H9 (cell line): Measurements from ENCODE around the gene UVRAG. TPM values are rescaled to one million over a fixed set of nuclear protein-coding genes. Genes with fewer than 3 reads are reported as not detected.

Experiments used
- DNase-seq: peaks from one replicate; pipeline ENCODE4 v3.0.0-alpha.2; 2017
- H2AFZ ChIP-seq: one replicate; pipeline ENCODE4 v1.6.1; 2013; ENCODE audit warnings: mild to moderate bottlenecking, low read length, control low read depth, moderate library complexity
- H2AK5ac ChIP-seq: 2 replicates; pipeline ENCODE4 v1.6.1; 2013; ENCODE audit warnings: low read length, control low read depth, mixed read lengths; ENCODE audit not compliant: insufficient read length
- H2BK120ac ChIP-seq: one replicate; pipeline ENCODE4 v1.6.1; 2013; ENCODE audit warnings: low read depth, mild to moderate bottlenecking, low read length, control low read depth, inconsistent platforms; ENCODE audit not compliant: poor library complexity, severe bottlenecking
- H2BK12ac ChIP-seq: 2 replicates; pipeline ENCODE4 v1.6.1; 2013; ENCODE audit warnings: low read length, control low read depth, mixed read lengths, low read depth; ENCODE audit not compliant: insufficient read length
- H2BK15ac ChIP-seq: 2 replicates; pipeline ENCODE4 v1.6.1; 2013; ENCODE audit warnings: low read depth, low read length, control low read depth
- H2BK20ac ChIP-seq: one replicate; pipeline ENCODE4 v1.6.1; 2013; ENCODE audit warnings: low read depth, mild to moderate bottlenecking, low read length, control low read depth, inconsistent platforms; ENCODE audit not compliant: poor library complexity, severe bottlenecking
- H2BK5ac ChIP-seq: 2 replicates; pipeline ENCODE4 v1.6.1; 2013; ENCODE audit warnings: low read length, control low read depth, mixed read lengths; ENCODE audit not compliant: insufficient read length
- H3K14ac ChIP-seq: 2 replicates; pipeline ENCODE4 v1.6.1; 2013; ENCODE audit warnings: low read length, control low read depth; ENCODE audit not compliant: insufficient read depth
- H3K18ac ChIP-seq: 2 replicates; pipeline ENCODE4 v1.6.1; 2013; ENCODE audit warnings: low read depth, mild to moderate bottlenecking, mixed read lengths, low read length, control low read depth; ENCODE audit not compliant: insufficient read length
- H3K23ac ChIP-seq: 2 replicates; pipeline ENCODE4 v1.6.1; 2013; ENCODE audit warnings: low read length, control low read depth, mixed read lengths, low read depth; ENCODE audit not compliant: insufficient read length
- H3K23me2 ChIP-seq: 2 replicates; pipeline ENCODE4 v1.6.1; 2013; ENCODE audit warnings: low read depth, mild to moderate bottlenecking, mixed read lengths, low read length, control low read depth; ENCODE audit not compliant: insufficient read length, poor library complexity, severe bottlenecking
- H3K27ac ChIP-seq: 2 replicates; pipeline ENCODE4 v1.5.1; 2013; ENCODE audit warnings: low read length, control low read depth, mixed read lengths, low read depth; ENCODE audit not compliant: insufficient read length
- H3K27me3 ChIP-seq: 2 replicates; pipeline ENCODE4 v1.6.1; 2013; ENCODE audit warnings: low read length, control low read depth, inconsistent platforms; ENCODE audit not compliant: insufficient read depth
- H3K4ac ChIP-seq: 2 replicates; pipeline ENCODE4 v1.6.1; 2013; ENCODE audit warnings: low read depth, mild to moderate bottlenecking, control low read depth, inconsistent platforms, low read length, moderate library complexity
- H3K4me1 ChIP-seq: 2 replicates; pipeline ENCODE4 v1.6.1; 2013; ENCODE audit warnings: low read length, control low read depth, inconsistent platforms; ENCODE audit not compliant: insufficient read depth
- H3K4me2 ChIP-seq: 2 replicates; pipeline ENCODE4 v1.6.1; 2013; ENCODE audit warnings: low read length, control low read depth, mixed read lengths; ENCODE audit not compliant: insufficient read length, insufficient read depth
- H3K56ac ChIP-seq: 2 replicates; pipeline ENCODE4 v1.6.1; 2013; ENCODE audit warnings: low read depth, mild to moderate bottlenecking, mixed read lengths, low read length, control low read depth; ENCODE audit not compliant: insufficient read length
- H3K79me1 ChIP-seq: 2 replicates; pipeline ENCODE4 v1.6.1; 2013; ENCODE audit warnings: low read depth, mild to moderate bottlenecking, moderate library complexity, low read length, control low read depth, inconsistent platforms; ENCODE audit not compliant: insufficient read depth, poor library complexity, severe bottlenecking
- H3K79me2 ChIP-seq: 2 replicates; pipeline ENCODE4 v1.6.1; 2013; ENCODE audit warnings: low read length, control low read depth, inconsistent platforms; ENCODE audit not compliant: insufficient read depth
- H3K9ac ChIP-seq: 2 replicates; pipeline ENCODE4 v1.6.1; 2013; ENCODE audit warnings: low read length, control low read depth, mixed read lengths; ENCODE audit not compliant: insufficient read length; ENCODE audit errors: extremely low read depth
- H3K9me3 ChIP-seq: one replicate; pipeline ENCODE4 v1.6.1; 2013; ENCODE audit warnings: low read depth, low read length, inconsistent platforms; ENCODE audit not compliant: control insufficient read depth
- H3T11ph ChIP-seq: one replicate; pipeline ENCODE4 v1.6.1; 2013; ENCODE audit warnings: mild to moderate bottlenecking, low read length, control low read depth, inconsistent platforms
- H4K20me1 ChIP-seq: one replicate; pipeline ENCODE4 v1.6.1; 2013; ENCODE audit not compliant: control insufficient read depth, insufficient read length, insufficient read depth
- H4K5ac ChIP-seq: 2 replicates; pipeline ENCODE4 v1.6.1; 2013; ENCODE audit warnings: low read depth, mild to moderate bottlenecking, mixed read lengths, low read length, control low read depth; ENCODE audit not compliant: insufficient read length
- H4K8ac ChIP-seq: replicated peaks from 2 replicates; pipeline ENCODE4 v1.6.1; 2013; ENCODE audit warnings: low read length, control low read depth, mixed read lengths, low read depth; ENCODE audit not compliant: insufficient read length
- H4K91ac ChIP-seq: 2 replicates; pipeline ENCODE4 v1.6.1; 2013; ENCODE audit warnings: low read depth, mild to moderate bottlenecking, moderate library complexity, mixed read lengths, low read length, control low read depth; ENCODE audit not compliant: insufficient read length
- H3K27ac Mint-ChIP-seq, 3 experiments: 2 replicates in 2 of 3; 3 replicates in 1 of 3; pipeline ENCODE4 v1.8.0; 2020 to 2021; ENCODE audit warnings: mixed read lengths in 3 of 3, mild to moderate bottlenecking in 1 of 3, moderate library complexity in 1 of 3
- H3K27me3 Mint-ChIP-seq: 2 replicates; pipeline ENCODE4 v1.8.0; 2021; ENCODE audit warnings: low read depth, mild to moderate bottlenecking, moderate library complexity, mixed read lengths
- H3K36me3 Mint-ChIP-seq, 3 experiments: 2 replicates in 2 of 3; 3 replicates in 1 of 3; pipeline ENCODE4 v1.8.0; 2020 to 2021; ENCODE audit warnings: low read depth in 3 of 3, mixed read lengths in 3 of 3; ENCODE audit not compliant: insufficient read depth in 1 of 3
- H3K4me1 Mint-ChIP-seq, 2 experiments: 2 replicates each; pipeline ENCODE4 v1.8.0; 2020; ENCODE audit warnings: mixed read lengths in 2 of 2
- H3K4me3 Mint-ChIP-seq, 2 experiments: 2 replicates in 1 of 2; 3 replicates in 1 of 2; pipeline ENCODE4 v1.8.0; 2020 to 2021; ENCODE audit warnings: mild to moderate bottlenecking in 2 of 2, mixed read lengths in 2 of 2, moderate library complexity in 1 of 2
- H3K9me3 Mint-ChIP-seq, 2 experiments: 2 replicates in 1 of 2; 3 replicates in 1 of 2; pipeline ENCODE4 v1.8.0; 2020; ENCODE audit warnings: mild to moderate bottlenecking in 2 of 2, mixed read lengths in 2 of 2, moderate library complexity in 1 of 2
- WGBS: extraction: QIAGEN DNeasy Blood & Tissue Kit; methylation state at CpG from one replicate; pipeline ENCODE4 v1.1.7; 2013; ENCODE audit warnings: missing lambda C conversion rate, low lambda C conversion rate, mixed read lengths; ENCODE audit not compliant: insufficient read length; ENCODE audit errors: extremely low coverage; 5-methylcytosine and 5-hydroxymethylcytosine counted together
- total RNA-seq: library from RNA; stranded (reverse); gene quantifications from 2 replicates; pipeline ENCODE4 v1.2.1, GENCODE V29; 2021
- TF ChIP-seq, protein P1 (sequence below): fragments of 200-600 bp; sonication (generic); conservative IDR thresholded peaks from 3 replicates; pipeline ENCODE4 v1.8.0; 2021; ENCODE audit warnings: antibody characterized with exemption, mild to moderate bottlenecking

Gene UVRAG
- total RNA-seq, 1 experiment from 2014 or later = 18.5 TPM

DNA sequence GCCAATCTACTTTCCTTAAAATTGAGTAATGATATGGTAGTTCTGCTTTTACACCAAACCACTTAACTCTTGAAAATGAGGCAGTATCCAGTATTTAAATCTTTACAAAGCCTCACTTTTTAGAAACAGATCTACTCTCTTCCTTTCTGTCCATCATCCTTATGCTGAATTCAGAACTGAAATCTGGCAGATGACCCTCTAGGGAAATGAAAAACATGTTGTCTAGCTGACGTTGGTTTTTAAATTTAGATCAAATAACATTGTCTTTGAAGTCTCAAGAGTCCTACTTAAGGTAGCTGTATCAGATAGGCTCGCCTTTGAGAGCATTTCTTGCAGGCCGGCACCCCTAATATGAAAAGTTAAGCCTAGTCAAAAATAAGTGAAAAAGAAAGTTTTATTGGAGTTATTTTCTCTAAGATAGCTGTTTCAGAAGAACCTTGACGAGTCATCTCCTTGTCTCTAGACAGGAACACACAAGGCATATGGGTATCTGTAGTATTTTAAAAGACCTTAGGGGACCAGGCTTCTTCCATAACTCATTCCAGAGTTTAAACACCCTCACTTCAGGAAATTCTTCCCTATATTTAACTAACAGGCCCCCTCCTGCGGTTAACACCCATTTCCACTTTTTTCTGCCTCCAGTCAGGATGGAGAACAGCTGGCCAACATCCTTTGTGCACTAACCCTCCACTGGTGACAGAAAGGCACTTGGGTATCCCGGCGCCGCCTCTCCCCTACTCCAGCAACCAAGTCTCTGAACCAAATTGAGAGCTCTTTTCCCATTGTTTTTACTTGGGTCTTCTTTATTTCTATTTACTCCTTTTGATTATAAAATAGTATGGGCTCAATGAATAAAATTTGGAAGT is 310.1 kb downstream of the UVRAG start:
- no peak overlapping the region for H2BK5ac ChIP-seq
- no peak overlapping the region for H4K8ac ChIP-seq
- H3K27ac Mint-ChIP-seq = no peak overlapping the region
- no peak overlapping the region for H2BK12ac ChIP-seq
- TF ChIP-seq, protein P1, sequence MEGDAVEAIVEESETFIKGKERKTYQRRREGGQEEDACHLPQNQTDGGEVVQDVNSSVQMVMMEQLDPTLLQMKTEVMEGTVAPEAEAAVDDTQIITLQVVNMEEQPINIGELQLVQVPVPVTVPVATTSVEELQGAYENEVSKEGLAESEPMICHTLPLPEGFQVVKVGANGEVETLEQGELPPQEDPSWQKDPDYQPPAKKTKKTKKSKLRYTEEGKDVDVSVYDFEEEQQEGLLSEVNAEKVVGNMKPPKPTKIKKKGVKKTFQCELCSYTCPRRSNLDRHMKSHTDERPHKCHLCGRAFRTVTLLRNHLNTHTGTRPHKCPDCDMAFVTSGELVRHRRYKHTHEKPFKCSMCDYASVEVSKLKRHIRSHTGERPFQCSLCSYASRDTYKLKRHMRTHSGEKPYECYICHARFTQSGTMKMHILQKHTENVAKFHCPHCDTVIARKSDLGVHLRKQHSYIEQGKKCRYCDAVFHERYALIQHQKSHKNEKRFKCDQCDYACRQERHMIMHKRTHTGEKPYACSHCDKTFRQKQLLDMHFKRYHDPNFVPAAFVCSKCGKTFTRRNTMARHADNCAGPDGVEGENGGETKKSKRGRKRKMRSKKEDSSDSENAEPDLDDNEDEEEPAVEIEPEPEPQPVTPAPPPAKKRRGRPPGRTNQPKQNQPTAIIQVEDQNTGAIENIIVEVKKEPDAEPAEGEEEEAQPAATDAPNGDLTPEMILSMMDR = no peak
- H3K14ac ChIP-seq = no peak overlapping the region
- peaks cover 3 to 6% (median 5%) of the 10 kb centered on the region in 3 experiments; a peak in 5 of 7 replicates for H3K36me3 Mint-ChIP-seq
- H3K9ac ChIP-seq = no peak overlapping the region
- H3K56ac ChIP-seq = no peak overlapping the region
- peaks cover 5 to 8% of the 10 kb centered on the region in 2 experiments; a peak in 3 of 4 replicates for H3K4me1 Mint-ChIP-seq
- H3K79me2 ChIP-seq = no peaks in the 10 kb centered on the region; the same call in 1 of the 2 replicates
- H3K27me3 Mint-ChIP-seq = no peaks in the 10 kb centered on the region
- no peaks in the 10 kb centered on the region for H3K27me3 ChIP-seq
- H2BK20ac ChIP-seq = no peak overlapping the region
- H3K9me3 Mint-ChIP-seq = no peaks in the 10 kb centered on the region; a peak in 2 of 5 replicates
- no peak overlapping the region for H3T11ph ChIP-seq
- H3K27ac ChIP-seq = no peak overlapping the region
- H3K4ac ChIP-seq = no peak overlapping the region
- H2BK15ac ChIP-seq = no peak overlapping the region
- H3K4me1 ChIP-seq = peaks cover 8% of the 10 kb centered on the region; the same call in 1 of the 2 replicates
- H3K4me3 Mint-ChIP-seq = no peak overlapping the region
- no peaks in the 10 kb centered on the region for H3K23me2 ChIP-seq
- no peak overlapping the region for H3K4me2 ChIP-seq
- no CpG with 5 or more reads among the region's 8 CpGs for WGBS
- H2BK120ac ChIP-seq = no peak overlapping the region
- no peak overlapping the region for H2AK5ac ChIP-seq
- H2AFZ ChIP-seq = no peak overlapping the region
- no peaks in the 10 kb centered on the region for H3K79me1 ChIP-seq
- H4K20me1 ChIP-seq = no peaks in the 10 kb centered on the region
- H4K91ac ChIP-seq = no peak overlapping the region
- no peaks in the 10 kb centered on the region for H3K9me3 ChIP-seq
- H3K23ac ChIP-seq = no peak overlapping the region
- DNase-seq = no peak
- H3K18ac ChIP-seq = no peak overlapping the region
- H4K5ac ChIP-seq = no peak overlapping the region
